ENCODE measurements around the gene CMIP.

CMIP gene

DNA sequence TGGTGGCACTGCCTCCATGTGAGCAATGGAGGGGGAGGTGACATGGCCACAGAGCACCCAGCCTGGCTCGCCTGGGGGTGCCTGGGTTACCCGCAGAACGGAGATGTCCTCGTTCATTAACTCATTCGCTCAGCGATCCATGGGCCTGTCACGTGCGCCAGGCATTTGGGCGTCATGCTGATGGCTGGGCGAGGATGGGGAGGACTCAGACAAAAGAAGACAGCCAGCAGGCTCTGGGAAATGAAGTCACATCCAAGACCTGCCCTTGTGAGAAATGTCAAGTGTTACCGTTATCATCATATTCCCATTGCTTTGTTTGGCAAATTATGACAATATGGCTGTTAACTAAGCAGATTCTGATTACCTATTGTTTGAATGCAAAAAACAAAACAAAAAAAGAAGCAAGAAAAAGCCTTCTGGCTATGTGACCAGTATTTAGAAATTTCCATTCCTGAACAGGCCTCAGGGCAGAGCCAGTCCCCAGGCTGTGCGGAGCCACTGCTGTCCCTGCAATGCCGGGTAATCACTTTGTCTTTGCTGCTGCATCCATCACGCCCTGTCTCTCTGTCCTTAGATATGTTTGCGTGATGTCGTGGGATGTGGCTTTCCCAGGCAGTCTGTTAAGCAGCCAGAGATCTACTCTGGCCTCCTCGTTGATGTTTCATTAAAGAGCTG lies 57.9 kb downstream of the CMIP start:
- H3K4me3 ChIP-seq (replicated peaks; ENCODE audit: low read depth, low read length): no peak overlapping the region
- no peak for DNase-seq (ENCODE audit: low read depth)

DNA sequence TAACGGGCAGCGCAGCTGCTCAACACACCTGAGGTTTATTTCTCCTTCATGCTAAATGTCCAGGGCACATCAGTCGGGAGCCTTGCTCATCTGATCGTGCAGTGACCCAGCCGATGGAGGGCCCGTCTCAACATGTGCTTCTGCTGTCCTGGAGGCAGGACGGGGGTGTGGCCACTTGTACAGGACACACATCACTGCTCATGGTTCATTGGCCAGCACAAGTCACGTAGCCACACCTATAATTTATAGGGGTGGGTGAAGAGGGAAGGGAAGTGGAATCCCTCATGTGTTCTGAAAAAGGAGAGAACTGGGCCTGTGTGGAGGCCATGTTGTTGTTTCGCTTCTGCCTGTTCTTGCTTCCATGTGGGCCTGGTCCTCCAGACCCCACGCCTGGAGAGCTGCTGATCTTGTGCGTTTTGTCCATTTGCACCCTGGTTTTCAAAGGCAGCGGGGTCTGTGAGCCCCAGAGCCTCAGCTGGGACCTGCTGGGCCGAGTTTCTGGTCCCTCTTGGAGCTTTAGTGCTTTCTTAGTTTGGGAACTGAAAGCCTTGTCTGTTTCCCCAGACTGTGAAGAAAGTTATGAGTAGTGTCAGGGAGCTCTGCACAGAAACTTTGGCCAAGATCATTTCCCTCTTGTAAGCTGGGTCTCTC lies 60.5 kb downstream of the CMIP start:
- no peak for DNase-seq (ENCODE audit: low read depth)
- H3K4me3 ChIP-seq (replicated peaks; ENCODE audit: low read depth, low read length): no peak overlapping the region
- TF ChIP-seq, protein P1, sequence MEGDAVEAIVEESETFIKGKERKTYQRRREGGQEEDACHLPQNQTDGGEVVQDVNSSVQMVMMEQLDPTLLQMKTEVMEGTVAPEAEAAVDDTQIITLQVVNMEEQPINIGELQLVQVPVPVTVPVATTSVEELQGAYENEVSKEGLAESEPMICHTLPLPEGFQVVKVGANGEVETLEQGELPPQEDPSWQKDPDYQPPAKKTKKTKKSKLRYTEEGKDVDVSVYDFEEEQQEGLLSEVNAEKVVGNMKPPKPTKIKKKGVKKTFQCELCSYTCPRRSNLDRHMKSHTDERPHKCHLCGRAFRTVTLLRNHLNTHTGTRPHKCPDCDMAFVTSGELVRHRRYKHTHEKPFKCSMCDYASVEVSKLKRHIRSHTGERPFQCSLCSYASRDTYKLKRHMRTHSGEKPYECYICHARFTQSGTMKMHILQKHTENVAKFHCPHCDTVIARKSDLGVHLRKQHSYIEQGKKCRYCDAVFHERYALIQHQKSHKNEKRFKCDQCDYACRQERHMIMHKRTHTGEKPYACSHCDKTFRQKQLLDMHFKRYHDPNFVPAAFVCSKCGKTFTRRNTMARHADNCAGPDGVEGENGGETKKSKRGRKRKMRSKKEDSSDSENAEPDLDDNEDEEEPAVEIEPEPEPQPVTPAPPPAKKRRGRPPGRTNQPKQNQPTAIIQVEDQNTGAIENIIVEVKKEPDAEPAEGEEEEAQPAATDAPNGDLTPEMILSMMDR (IDR thresholded peaks at IDR 0.05; ENCODE audit: low read length, missing control alignments): no peak

More for the DNA sequence above, 57.9 kb downstream of the CMIP start:
- TF ChIP-seq, protein P1 (IDR thresholded peaks at IDR 0.05; ENCODE audit: low read length, missing control alignments): no peak

DNA sequence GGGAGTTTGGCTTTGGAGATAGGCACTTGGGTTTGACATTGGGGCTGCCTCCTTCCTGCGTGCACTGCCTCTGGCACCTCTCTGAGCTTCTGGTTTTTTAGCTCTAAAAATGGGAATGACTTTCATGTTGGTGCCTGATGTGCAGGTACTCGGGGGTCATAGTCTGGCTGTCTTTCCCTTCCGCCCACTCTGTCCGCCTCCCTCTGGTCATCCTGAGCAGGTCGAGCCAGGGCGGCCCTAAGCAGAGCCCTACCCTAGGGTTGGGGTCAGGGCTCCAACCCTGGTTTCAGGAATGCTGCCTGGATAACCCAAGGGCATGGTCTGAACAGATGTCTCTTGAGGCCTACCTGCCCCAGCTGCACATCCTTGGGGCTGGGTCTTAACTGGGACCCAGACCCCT lies 64.8 kb downstream of the CMIP start:
- TF ChIP-seq, protein P1 (IDR thresholded peaks at IDR 0.05; ENCODE audit: low read length, missing control alignments): no peak
- DNase-seq (ENCODE audit: low read depth): no peak
- H3K4me3 ChIP-seq (replicated peaks; ENCODE audit: low read depth, low read length): no peak overlapping the region

DNA sequence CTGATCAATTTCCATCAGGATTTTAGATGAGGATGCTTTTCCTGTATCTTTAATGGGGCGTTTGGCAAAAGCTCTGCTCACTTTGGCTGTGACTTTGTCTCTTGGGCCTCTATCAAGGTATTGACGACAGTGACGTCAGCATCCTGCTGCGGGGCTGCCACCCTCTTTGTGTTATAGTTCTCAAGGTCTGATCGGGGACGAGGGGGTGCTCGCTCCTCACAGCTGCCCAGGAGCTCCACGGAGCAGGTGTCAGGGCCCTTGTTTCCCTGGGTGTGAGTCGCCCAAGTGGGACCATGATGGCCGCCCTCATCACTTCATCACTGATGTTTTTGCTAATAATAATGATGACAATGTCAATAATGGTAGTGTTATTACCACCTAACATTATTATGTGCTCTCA lies 65.4 kb downstream of the CMIP start:
- DNase-seq (ENCODE audit: low read depth): no peak
- TF ChIP-seq, protein P1 (IDR thresholded peaks at IDR 0.05; ENCODE audit: low read length, missing control alignments): no peak
- H3K4me3 ChIP-seq (replicated peaks; ENCODE audit: low read depth, low read length): no peak overlapping the region

DNA sequence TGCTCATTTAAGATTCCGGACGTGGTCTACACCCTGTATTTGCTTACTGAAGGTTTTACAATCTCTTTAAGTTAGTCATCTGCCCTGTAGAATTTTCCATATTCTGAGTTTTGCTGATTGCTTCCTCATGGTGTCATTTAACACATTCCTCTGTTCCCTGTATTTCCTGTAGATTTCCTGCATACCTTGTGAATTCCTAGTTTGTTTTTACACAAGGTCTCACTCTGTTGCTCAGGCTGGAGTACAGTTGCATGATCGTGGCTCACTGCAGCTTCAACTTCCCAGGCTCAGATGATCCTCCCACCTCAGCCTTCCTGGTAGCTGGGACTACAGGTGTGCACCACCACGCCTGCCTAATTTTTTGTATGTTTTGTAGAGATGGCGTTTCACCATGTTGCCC lies 66.8 kb downstream of the CMIP start:
- peak; percentile 68 for DNase-seq (ENCODE audit: low read depth)

DNA sequence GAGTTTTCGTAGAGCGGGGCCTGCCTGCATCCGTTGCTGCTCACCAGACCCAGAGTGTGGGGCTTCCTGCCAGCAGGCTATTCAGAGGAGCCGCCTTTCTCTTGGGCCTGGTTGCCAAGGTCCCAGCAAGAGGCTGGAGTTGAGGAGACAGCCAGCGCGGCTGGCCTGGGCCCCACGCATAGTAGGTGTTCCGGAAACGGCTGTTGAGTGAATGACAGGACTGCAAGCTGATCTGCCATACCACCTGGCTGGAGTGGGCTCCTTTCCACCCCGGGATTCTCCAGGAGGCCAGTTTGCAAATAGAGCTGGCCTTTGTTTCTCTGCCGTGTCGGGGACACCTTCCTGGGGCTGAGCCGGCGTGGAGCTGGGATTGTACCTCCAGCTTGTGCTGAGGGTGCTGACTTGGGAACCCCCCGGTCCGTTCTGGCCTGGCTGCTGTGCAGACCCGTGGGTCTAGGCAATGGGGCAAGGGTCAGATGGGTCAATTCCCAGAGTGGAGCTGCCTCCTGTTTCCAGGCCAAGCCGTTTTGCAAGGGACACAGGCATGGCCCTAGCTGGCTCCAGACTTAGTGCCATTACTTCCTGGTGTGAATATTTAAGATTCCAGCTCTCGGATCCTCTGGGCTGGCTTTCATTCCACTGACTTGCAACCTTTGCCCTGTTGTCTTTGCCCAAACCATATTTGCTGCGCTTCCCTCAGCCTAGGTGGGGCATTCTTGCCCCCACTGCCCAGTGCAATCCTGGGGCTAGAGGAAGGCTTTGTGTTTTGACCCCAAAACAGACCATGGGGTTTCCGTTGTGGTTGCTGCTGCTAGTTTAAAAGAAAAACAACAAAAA lies 68.8 kb downstream of the CMIP start:
- H3K4me3 ChIP-seq (replicated peaks; ENCODE audit: low read depth, low read length): no peak overlapping the region
- DNase-seq (ENCODE audit: low read depth): peak; percentile 40
- TF ChIP-seq, protein P1 (IDR thresholded peaks at IDR 0.05; ENCODE audit: low read length, missing control alignments): no peak

More for the DNA sequence above, 66.8 kb downstream of the CMIP start:
- TF ChIP-seq, protein P1 (IDR thresholded peaks at IDR 0.05; ENCODE audit: low read length, missing control alignments): no peak
- no peak overlapping the region for H3K4me3 ChIP-seq (replicated peaks; ENCODE audit: low read depth, low read length)
